Measurements from ENCODE around the gene HSPA12A.

The HSPA12A gene

GRCh38 chr10:116743266-116744064, 1.1 kb upstream of the HSPA12A start:
- no peak for DNase-seq

GRCh38 chr10:116741391-116742351, 695 bp downstream of the HSPA12A start:
- DNase-seq, result no peak

GRCh38 chr10:116740971-116741370, 1.4 kb downstream of the HSPA12A start:
- DNase-seq, result no peak

- DNase-seq, result no peak
Measured at GRCh38 chr10:116738339-116738738, 4.0 kb downstream of the HSPA12A start.

- no peak for DNase-seq
Measured at GRCh38 chr10:116737627-116738327, 4.6 kb downstream of the HSPA12A start.

GRCh38 chr10:116733566-116733965, 8.8 kb downstream of the HSPA12A start:
- DNase-seq, result no peak

- no peak for DNase-seq
Measured at GRCh38 chr10:116732573-116732972, 9.8 kb downstream of the HSPA12A start.

- DNase-seq, result no peak
Measured at GRCh38 chr10:116730464-116731260, 11.7 kb downstream of the HSPA12A start.

- no peak for DNase-seq
Measured at GRCh38 chr10:116729243-116729642, 13.1 kb downstream of the HSPA12A start.

- no peak for DNase-seq
Measured at GRCh38 chr10:116728526-116729096, 13.8 kb downstream of the HSPA12A start.

GRCh38 chr10:116723428-116724281, 18.7 kb downstream of the HSPA12A start:
- DNase-seq, result peak; percentile 17

GRCh38 chr10:116722736-116723427, 19.5 kb downstream of the HSPA12A start:
- DNase-seq, result no peak

GRCh38 chr10:116721547-116722392, 20.6 kb downstream of the HSPA12A start:
- no peak for DNase-seq

- no peak for DNase-seq
Measured at GRCh38 chr10:116720668-116721546, 21.5 kb downstream of the HSPA12A start.

- no peak for DNase-seq
Measured at GRCh38 chr10:116720241-116720643, 22.1 kb downstream of the HSPA12A start.

- no peak for DNase-seq
Measured at GRCh38 chr10:116719804-116720203, 22.6 kb downstream of the HSPA12A start.

GRCh38 chr10:116718058-116718457, 24.3 kb downstream of the HSPA12A start:
- no peak for DNase-seq

GRCh38 chr10:116716381-116716780, 26.0 kb downstream of the HSPA12A start:
- DNase-seq, result no peak

Data from effector CD4-positive, alpha-beta T cell (primary cell).